NCI-H2227 treated with DMSO at 0.1 percent for 48 hours (cell line): ENCODE data around the gene MIER2.

ENCODE experiments used
- DNase-seq: peaks from one replicate; lab custom pipeline; 2025; lab: John Stamatoyannopoulos, UW

Gene MIER2

GRCh38 chr19:377801-378581 is 33.4 kb upstream of the MIER2 start:
- no peak for DNase-seq

- no peak for DNase-seq
Measured at GRCh38 chr19:376111-376470, 31.5 kb upstream of the MIER2 start.

- DNase-seq: no peak
Measured at GRCh38 chr19:375395-376110, 31.0 kb upstream of the MIER2 start.

- no peak for DNase-seq
Measured at GRCh38 chr19:374886-375235, 30.3 kb upstream of the MIER2 start.

GRCh38 chr19:374183-374885 is 29.7 kb upstream of the MIER2 start:
- DNase-seq: no peak

GRCh38 chr19:373391-374182 is 29.0 kb upstream of the MIER2 start:
- DNase-seq: no peak

GRCh38 chr19:372306-372890 is 27.8 kb upstream of the MIER2 start:
- no peak for DNase-seq

- DNase-seq: peak; percentile 30
Measured at GRCh38 chr19:371501-372168, 27.0 kb upstream of the MIER2 start.

GRCh38 chr19:370641-371330 is 26.2 kb upstream of the MIER2 start:
- DNase-seq: no peak

GRCh38 chr19:369876-370275 is 25.3 kb upstream of the MIER2 start:
- DNase-seq: no peak

- DNase-seq: no peak
Measured at GRCh38 chr19:369256-369655, 24.7 kb upstream of the MIER2 start.

GRCh38 chr19:368630-369024 is 24.0 kb upstream of the MIER2 start:
- no peak for DNase-seq

GRCh38 chr19:367963-368629 is 23.5 kb upstream of the MIER2 start:
- DNase-seq: no peak

- no peak for DNase-seq
Measured at GRCh38 chr19:367561-367960, 23.0 kb upstream of the MIER2 start.

- DNase-seq: no peak
Measured at GRCh38 chr19:366951-367350, 22.4 kb upstream of the MIER2 start.

GRCh38 chr19:366205-366783 is 21.7 kb upstream of the MIER2 start:
- DNase-seq: no peak

GRCh38 chr19:364496-365287 is 20.1 kb upstream of the MIER2 start:
- DNase-seq: no peak

GRCh38 chr19:362683-363082 is 18.1 kb upstream of the MIER2 start:
- DNase-seq: no peak

- DNase-seq: no peak
Measured at GRCh38 chr19:362154-362553, 17.6 kb upstream of the MIER2 start.
